Measurements from ENCODE around the gene TMED3. TPM values are rescaled to one million over a fixed set of nuclear protein-coding genes. Genes with fewer than 3 reads are reported as not detected.

TMED3 gene
- total RNA-seq (2014; rRNA removed; shearing (Covaris generic)), result 150 and 174 TPM in 2 replicates
- 396 and 401 TPM in 2 replicates for polyA plus RNA-seq (2014; cell fraction: nucleus; rRNA removed)

DNA sequence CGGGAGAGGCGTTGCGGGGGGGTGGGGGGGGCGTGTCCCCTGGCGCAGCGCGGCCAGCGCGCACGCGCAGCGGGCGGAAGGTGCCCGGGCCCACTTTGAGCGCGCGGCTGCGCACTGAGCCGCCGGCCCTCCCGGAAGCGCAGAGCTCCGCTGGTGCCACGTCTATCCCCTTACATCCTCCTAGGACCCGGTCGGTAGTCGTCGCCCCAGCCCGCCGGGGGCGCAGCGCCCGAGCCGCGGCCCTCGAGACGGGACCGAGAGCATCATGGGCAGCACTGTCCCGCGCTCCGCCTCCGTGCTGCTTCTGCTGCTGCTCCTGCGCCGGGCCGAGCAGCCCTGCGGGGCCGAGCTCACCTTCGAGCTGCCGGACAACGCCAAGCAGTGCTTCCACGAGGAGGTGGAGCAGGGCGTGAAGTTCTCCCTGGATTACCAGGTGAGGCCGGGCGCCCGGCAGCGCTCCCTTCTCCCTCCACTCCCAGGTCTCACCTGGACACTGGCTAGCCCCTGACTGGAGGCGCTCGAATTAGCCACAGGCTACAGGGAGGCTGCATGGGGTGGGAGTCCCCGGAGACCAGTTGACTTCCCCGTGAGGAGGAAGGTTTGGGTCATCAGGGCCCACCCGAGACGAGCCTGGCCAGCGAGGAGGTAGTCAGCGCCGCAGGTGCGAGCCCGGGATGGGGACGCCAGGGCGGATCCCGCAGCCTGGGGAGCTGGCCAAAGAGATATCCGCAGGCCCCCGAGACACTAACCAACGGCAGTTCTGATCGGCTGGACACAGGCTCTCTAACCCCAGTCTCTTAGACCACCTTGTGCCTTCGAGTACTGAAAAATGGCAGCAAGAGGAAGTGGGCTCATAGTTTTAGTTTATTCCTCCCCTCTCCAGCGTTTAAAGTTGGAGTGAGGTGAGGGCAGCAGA, at the start of gene TMED3:
TMED3 (plus strand) TSS at position 128 of the 916 bp plus-strand sequence; CDS start at position 266, 138 bp downstream.
- peak; percentile 73 for DNase-seq (ENCODE audit: extremely low read depth, low read depth)

GRCh38 chr15:79261836-79262235, 49.1 kb upstream of the TMED3 start:
- no peak for DNase-seq (ENCODE audit: extremely low read depth, low read depth)

GRCh38 chr15:79265167-79265566, 45.7 kb upstream of the TMED3 start:
- DNase-seq (ENCODE audit: extremely low read depth, low read depth), result no peak

GRCh38 chr15:79265987-79266579, 44.8 kb upstream of the TMED3 start:
- DNase-seq (ENCODE audit: extremely low read depth, low read depth), result no peak

DNA sequence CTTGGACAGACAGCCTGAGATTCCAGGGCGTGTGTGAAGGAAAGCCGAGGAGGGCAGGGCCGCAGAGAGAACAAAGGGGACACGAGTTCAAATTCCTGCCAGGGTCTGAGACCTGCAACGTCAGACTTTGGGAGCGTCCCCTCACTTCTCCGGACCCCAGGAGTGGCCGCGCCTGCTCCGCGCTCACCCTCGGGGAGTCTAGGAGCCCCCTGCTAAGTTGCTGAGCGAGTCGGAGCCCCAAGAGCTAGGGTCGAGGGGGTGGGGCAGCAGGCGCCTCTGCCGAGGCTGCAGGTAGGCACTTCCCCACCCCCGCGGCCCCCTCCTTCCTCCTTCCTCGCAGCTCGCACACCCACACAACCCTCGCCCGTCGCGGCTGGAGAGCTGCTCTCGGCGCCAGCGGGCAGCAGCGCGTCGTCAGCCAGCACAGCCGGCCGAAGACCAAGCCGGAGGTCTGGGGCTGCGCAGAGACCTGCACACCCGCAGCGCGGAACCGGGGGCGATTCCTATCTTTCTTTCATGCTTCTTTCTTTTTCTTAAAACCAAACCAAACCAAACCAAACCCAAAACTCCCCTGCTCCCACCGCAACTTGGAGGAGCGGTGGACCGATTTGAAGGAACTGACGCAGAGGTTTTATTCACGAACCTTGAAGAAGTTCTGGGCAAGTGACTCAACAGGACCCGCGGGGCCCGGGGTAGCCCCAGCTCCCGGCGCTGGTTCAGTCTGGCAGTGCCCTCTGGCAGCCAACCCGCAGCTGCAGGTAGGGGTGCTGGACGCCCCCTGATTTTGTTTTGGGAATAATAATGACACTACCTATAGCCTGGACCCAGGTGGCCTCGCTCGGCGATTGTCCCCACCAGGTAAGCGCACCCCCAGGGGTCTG, 28.3 kb upstream of the TMED3 start, which contains the start of gene ANKRD34C:
ANKRD34C (plus strand) TSS at position 352 of the 881 bp plus-strand sequence. CDS start 10,563 bp downstream, outside the sequence.
- no peak for DNase-seq (ENCODE audit: extremely low read depth, low read depth)

GRCh38 chr15:79283252-79284048, 27.5 kb upstream of the TMED3 start:
- DNase-seq (ENCODE audit: extremely low read depth, low read depth), result peak; percentile 20

- no peak for DNase-seq (ENCODE audit: extremely low read depth, low read depth)
Observed at GRCh38 chr15:79290642-79291275, 20.2 kb upstream of the TMED3 start.

- no peak for DNase-seq (ENCODE audit: extremely low read depth, low read depth)
Observed at GRCh38 chr15:79292011-79292410, 18.9 kb upstream of the TMED3 start.

- no peak for DNase-seq (ENCODE audit: extremely low read depth, low read depth)
Observed at GRCh38 chr15:79294075-79294474, 16.8 kb upstream of the TMED3 start.

- DNase-seq (ENCODE audit: extremely low read depth, low read depth), result no peak
Observed at GRCh38 chr15:79296583-79296982, 14.3 kb upstream of the TMED3 start.

DNA sequence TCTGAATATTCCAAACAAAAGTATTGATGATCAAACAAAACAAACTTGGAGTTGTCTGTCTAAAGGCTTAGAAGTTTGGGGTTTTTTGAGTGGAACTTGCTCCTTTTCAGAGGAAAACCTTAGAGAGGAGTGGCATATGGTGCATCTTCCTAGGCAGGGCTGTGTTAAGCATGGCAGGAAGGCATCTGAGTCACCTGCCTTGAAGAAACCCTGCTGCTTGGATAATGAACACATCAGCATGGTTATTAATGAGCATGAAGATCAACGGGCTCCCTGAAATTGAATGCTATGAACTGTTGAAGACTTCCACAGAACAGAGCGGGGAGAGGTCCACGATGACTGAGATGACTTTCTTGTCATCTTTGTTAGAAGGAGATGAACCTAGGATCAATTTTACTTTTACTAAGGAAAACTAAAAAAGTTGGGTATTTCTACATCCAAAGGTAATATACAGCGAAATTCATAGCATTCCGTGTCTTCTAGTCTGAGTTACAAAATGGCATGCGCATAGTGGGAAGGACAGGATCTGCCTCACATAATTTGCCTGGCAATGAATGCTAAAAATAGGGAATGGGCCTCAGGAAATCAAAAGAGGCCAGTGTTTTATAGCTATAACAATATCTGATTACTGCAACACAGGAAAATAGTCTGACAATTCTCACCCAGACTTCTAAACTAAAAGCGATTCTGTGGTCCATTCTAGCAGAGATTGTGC, 11.6 kb upstream of the TMED3 start:
- no peak for DNase-seq (ENCODE audit: extremely low read depth, low read depth)

- DNase-seq (ENCODE audit: extremely low read depth, low read depth), result no peak
Observed at GRCh38 chr15:79299841-79300235, 11.1 kb upstream of the TMED3 start.

DNA sequence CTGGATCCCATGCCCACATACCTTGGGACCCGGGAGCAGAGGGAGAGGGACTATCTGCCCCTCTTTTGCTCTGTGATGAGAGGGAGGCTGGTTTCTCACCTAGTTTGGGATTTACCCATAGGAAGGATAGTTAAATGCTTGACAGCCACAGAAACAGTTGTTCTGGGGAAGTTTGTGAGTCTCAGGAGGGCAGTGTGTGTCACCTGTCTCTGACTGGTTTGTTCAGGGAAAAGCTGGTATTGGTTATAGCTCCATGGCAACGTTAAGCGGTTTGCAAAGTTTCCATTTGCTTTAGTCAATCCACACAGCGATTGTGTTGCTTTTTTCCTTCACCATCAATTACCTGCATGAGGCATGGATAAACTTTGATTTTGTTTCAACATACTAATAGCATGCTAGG, 3.7 kb upstream of the TMED3 start:
- no peak for DNase-seq (ENCODE audit: extremely low read depth, low read depth)

- no peak for DNase-seq (ENCODE audit: extremely low read depth, low read depth)
Observed at GRCh38 chr15:79308874-79309273, 2.0 kb upstream of the TMED3 start.

- peak; percentile 13 for DNase-seq (ENCODE audit: extremely low read depth, low read depth)
Observed at GRCh38 chr15:79310612-79310984, 314 bp upstream of the TMED3 start.

DNA sequence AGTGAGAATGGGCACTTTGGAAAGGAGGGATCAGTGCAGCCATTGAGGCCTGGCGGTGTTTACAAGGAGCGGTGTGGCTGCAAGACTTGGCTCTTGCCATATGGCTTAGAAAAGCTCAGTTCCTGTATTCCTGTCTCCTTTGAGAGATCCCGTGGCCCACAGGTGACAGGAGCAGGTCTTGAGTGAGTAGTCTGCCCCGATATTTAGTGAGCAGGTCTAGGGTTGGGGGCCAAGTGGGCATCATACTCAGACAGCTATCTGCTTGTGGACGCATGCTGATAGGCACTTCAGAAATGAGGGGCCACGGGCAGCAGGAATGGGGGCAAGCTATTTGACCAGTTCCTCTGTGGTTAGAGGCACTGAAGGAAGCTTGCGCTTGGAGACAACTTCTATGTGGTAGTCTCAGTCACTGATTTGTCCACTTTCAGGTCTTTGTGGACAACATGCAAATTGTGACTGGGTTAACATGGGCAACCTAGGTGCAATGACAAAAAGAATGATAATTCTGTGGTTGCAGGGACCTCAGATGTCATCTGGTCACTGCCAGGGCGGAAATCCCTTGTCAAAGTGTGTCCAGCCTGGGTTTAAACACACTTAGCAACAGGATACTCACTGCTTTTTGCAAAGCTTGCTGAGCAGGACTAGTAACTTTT, 1.1 kb downstream of the TMED3 start:
- DNase-seq (ENCODE audit: extremely low read depth, low read depth), result no peak

DNA sequence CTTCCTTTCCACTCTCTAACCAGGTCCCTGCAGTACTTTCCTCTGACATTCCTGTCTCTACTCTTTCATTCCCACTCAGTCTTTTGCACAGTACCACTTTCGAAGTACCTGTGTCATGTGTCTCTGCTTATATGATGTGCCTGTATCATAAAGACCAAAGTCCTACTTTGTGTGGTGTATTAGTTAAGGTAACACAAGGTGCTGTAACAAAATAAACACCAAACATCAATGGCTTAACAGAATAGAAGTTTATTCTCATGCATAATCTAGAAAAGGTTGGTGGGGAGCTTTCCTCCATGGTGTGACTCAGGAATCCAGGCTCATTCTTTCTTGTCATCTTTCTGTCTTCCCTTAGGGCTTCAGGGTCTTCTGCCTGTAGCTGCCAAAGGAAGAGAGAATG, 3.3 kb downstream of the TMED3 start:
- no peak for DNase-seq (ENCODE audit: extremely low read depth, low read depth)

GRCh38 chr15:79314811-79315210, 3.9 kb downstream of the TMED3 start:
- no peak for DNase-seq (ENCODE audit: extremely low read depth, low read depth)
